D721Med (cell line): ENCODE measurements around the gene DOCK4.

ENCODE experiments used
- DNase-seq: peaks from one replicate; pipeline ENCODE4 v3.0.0; 2011; ENCODE audit warnings: low spot score; ENCODE audit not compliant: insufficient read length
- FAIRE-seq: peaks from 2 replicates; lab custom pipeline; 2011; peaks lifted over from hg19 to GRCh38; lab: Jason Lieb, UNC
- TF ChIP-seq, protein P1 (sequence below): IDR thresholded peaks from 2 replicates; pipeline ENCODE4 v1.5.1; 2012; ENCODE audit warnings: mild to moderate bottlenecking, control low read depth; ENCODE audit not compliant: insufficient read depth; ENCODE audit errors: missing control alignments

DOCK4 gene

DNA sequence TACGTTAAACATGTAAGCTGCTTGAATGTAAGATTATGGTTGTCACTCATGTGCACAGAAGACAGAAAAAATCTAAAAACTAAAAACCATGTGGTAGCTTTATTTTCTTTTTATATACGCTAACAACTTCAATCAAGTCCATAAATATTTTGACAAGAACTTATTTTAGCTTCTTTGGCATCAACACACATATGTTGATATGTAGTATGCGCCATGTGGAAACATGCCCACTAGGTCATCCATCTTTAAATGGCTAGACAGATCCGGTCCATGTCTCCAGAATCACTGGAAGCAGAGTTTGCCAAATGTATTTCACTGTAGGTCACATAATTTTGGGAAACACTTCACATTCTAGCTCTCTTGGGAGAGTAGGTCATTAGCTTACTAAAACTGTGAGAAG, 382.4 kb downstream of the DOCK4 start:
- FAIRE-seq = no peak
- no peak for DNase-seq
- TF ChIP-seq, protein P1, sequence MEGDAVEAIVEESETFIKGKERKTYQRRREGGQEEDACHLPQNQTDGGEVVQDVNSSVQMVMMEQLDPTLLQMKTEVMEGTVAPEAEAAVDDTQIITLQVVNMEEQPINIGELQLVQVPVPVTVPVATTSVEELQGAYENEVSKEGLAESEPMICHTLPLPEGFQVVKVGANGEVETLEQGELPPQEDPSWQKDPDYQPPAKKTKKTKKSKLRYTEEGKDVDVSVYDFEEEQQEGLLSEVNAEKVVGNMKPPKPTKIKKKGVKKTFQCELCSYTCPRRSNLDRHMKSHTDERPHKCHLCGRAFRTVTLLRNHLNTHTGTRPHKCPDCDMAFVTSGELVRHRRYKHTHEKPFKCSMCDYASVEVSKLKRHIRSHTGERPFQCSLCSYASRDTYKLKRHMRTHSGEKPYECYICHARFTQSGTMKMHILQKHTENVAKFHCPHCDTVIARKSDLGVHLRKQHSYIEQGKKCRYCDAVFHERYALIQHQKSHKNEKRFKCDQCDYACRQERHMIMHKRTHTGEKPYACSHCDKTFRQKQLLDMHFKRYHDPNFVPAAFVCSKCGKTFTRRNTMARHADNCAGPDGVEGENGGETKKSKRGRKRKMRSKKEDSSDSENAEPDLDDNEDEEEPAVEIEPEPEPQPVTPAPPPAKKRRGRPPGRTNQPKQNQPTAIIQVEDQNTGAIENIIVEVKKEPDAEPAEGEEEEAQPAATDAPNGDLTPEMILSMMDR = no peak

DNA sequence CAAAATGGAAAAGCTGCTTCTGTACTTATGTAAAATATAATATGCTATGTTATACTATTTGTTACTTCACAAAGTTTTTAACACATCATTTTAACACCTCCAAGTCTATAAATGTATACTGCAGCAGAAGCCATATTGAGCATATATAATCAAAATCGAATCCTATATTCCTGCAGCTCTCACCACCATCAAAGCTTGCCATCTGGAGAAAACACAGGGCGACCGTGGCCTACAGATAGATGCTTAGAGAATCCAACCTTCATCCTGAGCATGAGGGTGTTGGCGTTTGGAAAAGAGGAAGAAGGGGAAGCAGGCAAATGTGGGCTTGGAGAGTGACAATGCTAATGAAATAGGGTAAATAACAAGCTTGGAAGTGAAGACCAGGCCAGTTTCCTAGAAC, 385.2 kb downstream of the DOCK4 start:
- TF ChIP-seq, protein P1 = no peak
- FAIRE-seq (no peak), DNase-seq (no peak)

GRCh38 chr7:111820621-111821020, 385.6 kb downstream of the DOCK4 start:
- FAIRE-seq = no peak
- DNase-seq = no peak
- TF ChIP-seq, protein P1 = no peak

- FAIRE-seq (no peak), DNase-seq (no peak)
- TF ChIP-seq, protein P1 = no peak
Observed at GRCh38 chr7:111820121-111820520, 386.1 kb downstream of the DOCK4 start.

GRCh38 chr7:111815354-111815753, 390.8 kb downstream of the DOCK4 start:
- FAIRE-seq (no peak), DNase-seq (no peak)
- TF ChIP-seq, protein P1 = no peak

- TF ChIP-seq, protein P1 = no peak
- FAIRE-seq = no peak
- no peak for DNase-seq
Observed at GRCh38 chr7:111813306-111813705, 392.9 kb downstream of the DOCK4 start.

DNA sequence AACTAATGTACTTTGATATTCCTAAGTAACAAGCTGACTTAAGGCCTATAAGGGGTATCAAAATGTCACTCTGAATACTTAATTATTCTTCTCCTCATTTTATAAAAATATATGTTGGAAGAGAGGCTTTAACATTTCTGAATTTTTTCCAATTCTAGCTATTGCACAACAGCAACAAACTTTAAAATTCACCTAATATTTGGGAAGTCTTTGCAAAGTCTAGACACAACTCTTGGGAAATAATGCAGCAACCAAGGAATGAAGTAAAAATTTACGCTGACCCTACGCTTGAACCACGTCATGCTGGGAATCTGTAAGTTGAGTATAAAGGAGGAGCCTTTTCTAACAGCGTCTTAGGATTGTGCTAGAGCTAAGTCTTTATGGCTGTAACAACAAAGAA, 400.0 kb downstream of the DOCK4 start:
- FAIRE-seq = no peak
- TF ChIP-seq, protein P1 = no peak
- DNase-seq = no peak
